H1 (cell line): ENCODE measurements around the gene MRPL9.

Source experiments
- EZH2 ChIP-seq: fragments of 200-600 bp; sonication (generic); IDR thresholded peaks from 2 replicates; pipeline ENCODE4 v1.7.1; 2012; ENCODE audit warnings: low read depth, mild to moderate bottlenecking, moderate library complexity, low read length, inconsistent platforms; ENCODE audit not compliant: severe bottlenecking
- HDAC2 ChIP-seq, 2 experiments: fragments of 300-600 bp in 1 of 2; sonication (generic) in 1 of 2; IDR thresholded peaks; 2 replicates each; pipeline ENCODE4 v1.6.1; 2011 to 2012; ENCODE audit warnings: low read depth in 2 of 2, low read length in 2 of 2, mild to moderate bottlenecking in 2 of 2, moderate library complexity in 2 of 2, borderline replicate concordance in 1 of 2, inconsistent platforms in 1 of 2
- RNF2 ChIP-seq: fragments of 200-900, 300-1000 bp; sonication (generic); IDR thresholded peaks from 2 replicates; pipeline ENCODE4 v1.7.1; 2016; ENCODE audit warnings: borderline replicate concordance, low read depth, mild to moderate bottlenecking, antibody characterized with exemption, low read length; ENCODE audit not compliant: poor library complexity, severe bottlenecking; ENCODE audit errors: missing control alignments
- RXRA ChIP-seq: IDR thresholded peaks from 2 replicates; pipeline ENCODE4 v1.6.1; 2011; ENCODE audit warnings: low read depth, mild to moderate bottlenecking, low read length, moderate library complexity; ENCODE audit not compliant: insufficient read depth
- TF ChIP-seq, protein P1 (sequence below), 3 experiments: IDR thresholded peaks; 1 replicate in 2 of 3; 2 replicates in 1 of 3; pipeline versions ENCODE4 v1.5.1 to v1.6.1; 2011; ENCODE audit warnings: low read length in 3 of 3, mild to moderate bottlenecking in 3 of 3, inconsistent platforms in 2 of 3, low read depth in 1 of 3, moderate library complexity in 1 of 3; ENCODE audit not compliant: insufficient read depth in 1 of 3; ENCODE audit errors: control extremely low read depth in 1 of 3

DNA sequence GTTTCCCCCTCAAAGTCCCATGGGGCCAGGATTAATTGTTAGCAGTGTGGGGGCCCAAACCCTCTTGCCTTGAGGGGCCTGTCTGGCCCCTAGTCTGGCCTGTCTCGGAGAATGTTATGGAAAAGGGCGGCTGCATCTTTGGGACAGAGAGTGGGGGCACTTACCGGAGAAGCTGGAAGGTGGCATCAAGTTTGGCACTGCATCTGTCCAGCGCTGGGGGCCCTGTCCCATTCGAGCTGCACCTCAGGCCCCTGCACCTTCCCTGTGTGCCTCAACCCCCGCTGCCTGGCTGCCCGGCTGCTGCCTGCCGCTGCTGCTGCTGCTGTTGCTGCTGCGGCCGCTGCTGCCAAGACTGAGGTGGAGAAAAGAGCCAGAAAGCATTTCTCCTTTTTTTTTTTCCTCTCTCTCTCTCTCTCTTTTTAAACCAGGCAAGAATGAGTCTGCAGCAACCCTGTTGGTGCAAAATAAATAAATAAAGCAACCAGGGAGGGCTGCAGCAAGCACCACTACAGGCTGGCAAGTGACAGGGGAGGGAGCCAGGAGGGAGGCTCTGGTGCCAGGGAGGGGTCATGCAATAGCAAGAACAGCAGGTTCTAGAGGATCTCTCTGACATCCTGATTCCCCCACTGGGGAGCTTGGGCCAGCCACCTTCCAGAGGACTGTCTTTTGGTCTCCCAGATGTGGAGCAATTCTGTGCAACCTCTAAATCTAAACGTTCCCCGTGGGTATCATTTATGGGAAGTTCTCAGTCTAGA lies 41.9 kb upstream of the MRPL9 start, which contains the start of gene LINGO4:
- TF ChIP-seq, protein P1, sequence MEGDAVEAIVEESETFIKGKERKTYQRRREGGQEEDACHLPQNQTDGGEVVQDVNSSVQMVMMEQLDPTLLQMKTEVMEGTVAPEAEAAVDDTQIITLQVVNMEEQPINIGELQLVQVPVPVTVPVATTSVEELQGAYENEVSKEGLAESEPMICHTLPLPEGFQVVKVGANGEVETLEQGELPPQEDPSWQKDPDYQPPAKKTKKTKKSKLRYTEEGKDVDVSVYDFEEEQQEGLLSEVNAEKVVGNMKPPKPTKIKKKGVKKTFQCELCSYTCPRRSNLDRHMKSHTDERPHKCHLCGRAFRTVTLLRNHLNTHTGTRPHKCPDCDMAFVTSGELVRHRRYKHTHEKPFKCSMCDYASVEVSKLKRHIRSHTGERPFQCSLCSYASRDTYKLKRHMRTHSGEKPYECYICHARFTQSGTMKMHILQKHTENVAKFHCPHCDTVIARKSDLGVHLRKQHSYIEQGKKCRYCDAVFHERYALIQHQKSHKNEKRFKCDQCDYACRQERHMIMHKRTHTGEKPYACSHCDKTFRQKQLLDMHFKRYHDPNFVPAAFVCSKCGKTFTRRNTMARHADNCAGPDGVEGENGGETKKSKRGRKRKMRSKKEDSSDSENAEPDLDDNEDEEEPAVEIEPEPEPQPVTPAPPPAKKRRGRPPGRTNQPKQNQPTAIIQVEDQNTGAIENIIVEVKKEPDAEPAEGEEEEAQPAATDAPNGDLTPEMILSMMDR (IDR thresholded peaks at IDR 0.05; ENCODE audit: control extremely low read depth in 1 of 3, insufficient read depth in 1 of 3, low read depth in 1 of 3, low read length in 3 of 3) = no peak
- TF ChIP-seq HDAC2 (IDR thresholded peaks at IDR 0.05; ENCODE audit: borderline replicate concordance in 1 of 2, low read depth in 2 of 2, low read length in 2 of 2) (no peak), RXRA (no peak), EZH2 (no peak), RNF2 (no peak)
